ENCODE measurements around the gene NDRG3. TPM values are rescaled to one million over a fixed set of nuclear protein-coding genes. Genes with fewer than 3 reads are reported as not detected.
A peak's percentile ranks its signal among the peaks of the same experiment; 100 is the strongest.

The NDRG3 gene
- total RNA-seq, 1 donor from 2014 or later, result 21.1 TPM

- Histone ChIP-seq H3K27me3 (no peaks in the 10 kb centered on the region), H3K9me3 (no peaks in the 10 kb centered on the region), H3K4me3 (no peak overlapping the region), H3K27ac (no peak overlapping the region), H3K4me1 (no peaks in the 10 kb centered on the region), H3K36me3 (peaks cover 0 to 14% of the 10 kb centered on the region in 2 donors)
- no peak for TF ChIP-seq CTCF (IDR thresholded peaks at IDR 0.05)
- TF ChIP-seq POLR2A (IDR thresholded peaks at IDR 0.05), result no peak
- TF ChIP-seq POLR2AphosphoS5 (IDR thresholded peaks at IDR 0.05; ENCODE audit: insufficient read depth in 1 of 2, low read depth in 1 of 2), result no peak
- intact Hi-C loops (cut with DNase I), result no loop called here
- no peak for DNase-seq (ENCODE audit: extremely low spot score in 2 of 2)
These were observed 92.4 kb downstream of the NDRG3 start for GRCh38 chr20:36653456-36653855.

GRCh38 chr20:36647196-36648121, 98.4 kb downstream of the NDRG3 start:
- Histone ChIP-seq H3K9me3 (no peaks in the 10 kb centered on the region), H3K4me3 (no peak overlapping the region), H3K4me1 (no peaks in the 10 kb centered on the region), H3K36me3 (no peaks in the 10 kb centered on the region), H3K27me3 (no peaks in the 10 kb centered on the region), H3K27ac (no peak overlapping the region)
- no peak for DNase-seq (ENCODE audit: extremely low spot score in 2 of 2)
- intact Hi-C loops (cut with DNase I), result no loop called here
- no peak for TF ChIP-seq POLR2AphosphoS5 (IDR thresholded peaks at IDR 0.05; ENCODE audit: insufficient read depth in 1 of 2, low read depth in 1 of 2)

GRCh38 chr20:36646678-36647077, 99.2 kb downstream of the NDRG3 start:
- H3K9me3 ChIP-seq, result no peaks in the 10 kb centered on the region
- H3K4me1 ChIP-seq, result no peaks in the 10 kb centered on the region
- no peak overlapping the region for H3K27ac ChIP-seq
- intact Hi-C loops (cut with DNase I), result no loop called here
- TF ChIP-seq POLR2AphosphoS5 (IDR thresholded peaks at IDR 0.05; ENCODE audit: insufficient read depth in 1 of 2, low read depth in 1 of 2) (no peak), POLR2A (IDR thresholded peaks at IDR 0.05) (no peak), CTCF (IDR thresholded peaks at IDR 0.05) (no peak)
- H3K4me3 ChIP-seq, result no peak overlapping the region
- H3K36me3 ChIP-seq, result no peaks in the 10 kb centered on the region
- DNase-seq (ENCODE audit: extremely low spot score in 2 of 2), result no peak
- no peaks in the 10 kb centered on the region for H3K27me3 ChIP-seq

GRCh38 chr20:36645998-36646397, 99.9 kb downstream of the NDRG3 start, which contains the start of gene SLA2:
Gene SLA2, minus strand, starts transcription at chr20:36646196. Its CDS starts 4,861 bp downstream, at chr20:36641335.
- H3K36me3 ChIP-seq, result no peaks in the 10 kb centered on the region
- intact Hi-C loops (cut with DNase I), result no loop called here
- no peaks in the 10 kb centered on the region for H3K27me3 ChIP-seq
- DNase-seq (ENCODE audit: extremely low spot score in 2 of 2), result no peak
- H3K9me3 ChIP-seq, result no peaks in the 10 kb centered on the region
- no peak for TF ChIP-seq CTCF (IDR thresholded peaks at IDR 0.05)
- peak in 1 of 2 donors; percentile 51 for TF ChIP-seq POLR2AphosphoS5 (IDR thresholded peaks at IDR 0.05; ENCODE audit: insufficient read depth in 1 of 2, low read depth in 1 of 2)
- peak within 1 kb of the TSS; percentile 19 to 25 for H3K4me3 ChIP-seq
- peak within 1 kb of the TSS; percentile 12 for H3K27ac ChIP-seq
- H3K4me1 ChIP-seq, result no peaks in the 10 kb centered on the region

GRCh38 chr20:36645353-36645752, 100.5 kb downstream of the NDRG3 start:
- Histone ChIP-seq H3K4me1 (no peaks in the 10 kb centered on the region), H3K4me3 (peak overlapping the region; percentile 19 to 25), H3K9me3 (no peaks in the 10 kb centered on the region), H3K27me3 (no peaks in the 10 kb centered on the region), H3K36me3 (no peaks in the 10 kb centered on the region), H3K27ac (peak overlapping the region; percentile 12)
- TF ChIP-seq POLR2AphosphoS5 (IDR thresholded peaks at IDR 0.05; ENCODE audit: insufficient read depth in 1 of 2, low read depth in 1 of 2) (no peak), CTCF (IDR thresholded peaks at IDR 0.05) (no peak), POLR2A (IDR thresholded peaks at IDR 0.05) (no peak)
- DNase-seq (ENCODE audit: extremely low spot score in 2 of 2), result no peak
- intact Hi-C loops (cut with DNase I), result no loop called here

Data from vagina (tissue), 2 donors.